CD14-positive monocyte (primary cell): Measurements from ENCODE around the gene PPP1R3G. TPM values are rescaled to one million over a fixed set of nuclear protein-coding genes. Genes with fewer than 3 reads are reported as not detected.

ENCODE experiments used
- DNase-seq, 3 donors: peaks; one replicate each; pipeline ENCODE4 v3.0.0-alpha.2; 2011 to 2022
- H2AFZ ChIP-seq: 2 replicates; pipeline ENCODE4 v1.6.0; 2012; ENCODE audit warnings: mild to moderate bottlenecking, low read depth, low read length, inconsistent platforms; ENCODE audit not compliant: insufficient read depth, poor library complexity, severe bottlenecking
- H3K27ac ChIP-seq, 2 donors: 1 replicate in 1 of 2; 2 replicates in 1 of 2; pipeline ENCODE4 v1.5.1; 2012 to 2013; ENCODE audit warnings: low read length in 2 of 2, control low read depth in 1 of 2, inconsistent platforms in 1 of 2, low read depth in 1 of 2, mild to moderate bottlenecking in 1 of 2
- H3K27me3 ChIP-seq, 2 donors: one replicate each; pipeline versions ENCODE4 v1.6.0 to v1.6.1; 2011 to 2013; ENCODE audit warnings: low read length in 2 of 2; ENCODE audit not compliant: control insufficient read depth in 2 of 2, insufficient read depth in 2 of 2
- H3K36me3 ChIP-seq, 2 donors: replicated peaks in 1 of 2; 1 replicate in 1 of 2; 2 replicates in 1 of 2; pipeline versions ENCODE4 v1.5.1 to v1.6.1; 2012 to 2013; ENCODE audit warnings: low read length in 2 of 2, control low read depth in 1 of 2, inconsistent platforms in 1 of 2, mild to moderate bottlenecking in 1 of 2; ENCODE audit not compliant: insufficient read depth in 2 of 2, control insufficient read depth in 1 of 2
- H3K4me1 ChIP-seq, 2 donors: 1 replicate in 1 of 2; 2 replicates in 1 of 2; pipeline versions ENCODE4 v1.5.1 to v1.6.1; 2012 to 2013; ENCODE audit warnings: low read length in 2 of 2, control low read depth in 1 of 2, inconsistent platforms in 1 of 2, mild to moderate bottlenecking in 1 of 2, moderate library complexity in 1 of 2; ENCODE audit not compliant: insufficient read depth in 2 of 2, control insufficient read depth in 1 of 2
- H3K4me2 ChIP-seq: replicated peaks from 2 replicates; pipeline ENCODE3; 2012; ENCODE audit warnings: low read length, moderate library complexity, mild to moderate bottlenecking; ENCODE audit not compliant: poor library complexity, severe bottlenecking; ENCODE audit errors: extremely low read depth
- H3K4me3 ChIP-seq, 3 experiments: fragments of 200-600 bp in 1 of 3; sonication (generic) in 1 of 3; replicated peaks in 1 of 3; 1 replicate in 2 of 3; 2 replicates in 1 of 3; pipeline ENCODE4 v1.5.1; 2011 to 2013; ENCODE audit warnings: low read length in 3 of 3, mild to moderate bottlenecking in 3 of 3, control low read depth in 2 of 3, low read depth in 2 of 3, inconsistent platforms in 1 of 3, moderate library complexity in 1 of 3
- H3K79me2 ChIP-seq: 2 replicates; pipeline ENCODE4 v1.6.0; 2012; ENCODE audit warnings: mild to moderate bottlenecking, control low read depth, inconsistent platforms, low read length, moderate library complexity; ENCODE audit not compliant: insufficient read depth
- H3K9ac ChIP-seq: 2 replicates; pipeline ENCODE4 v1.6.0; 2017; ENCODE audit warnings: low read length, mild to moderate bottlenecking; ENCODE audit not compliant: insufficient read depth, poor library complexity, severe bottlenecking
- H3K9me3 ChIP-seq, 2 donors: replicated peaks in 1 of 2; 1 replicate in 1 of 2; 2 replicates in 1 of 2; pipeline versions ENCODE4 v1.5.1 to v1.6.1; 2012 to 2013; ENCODE audit warnings: low read length in 2 of 2, control low read depth in 1 of 2; ENCODE audit not compliant: control insufficient read depth in 1 of 2, insufficient read depth in 1 of 2
- H4K20me1 ChIP-seq: 2 replicates; pipeline ENCODE4 v1.6.0; 2012; ENCODE audit warnings: mild to moderate bottlenecking, low read length, control low read depth, moderate library complexity; ENCODE audit not compliant: insufficient read depth
- H3K27ac Mint-ChIP-seq, 7 donors: one replicate each; pipeline ENCODE4 v1.8.0; 2020; ENCODE audit warnings: mild to moderate bottlenecking in 7 of 7, mixed read lengths in 7 of 7, moderate library complexity in 6 of 7, inconsistent platforms in 2 of 7
- H3K27me3 Mint-ChIP-seq, 3 donors: one replicate each; pipeline ENCODE4 v1.8.0; 2021 to 2022; ENCODE audit warnings: low read depth in 3 of 3, mild to moderate bottlenecking in 3 of 3, mixed read lengths in 3 of 3, moderate library complexity in 3 of 3, inconsistent platforms in 1 of 3
- H3K36me3 Mint-ChIP-seq, 2 donors: one replicate each; pipeline ENCODE4 v1.8.0; 2020; ENCODE audit warnings: mixed read lengths in 2 of 2, inconsistent platforms in 1 of 2, mild to moderate bottlenecking in 1 of 2
- H3K4me1 Mint-ChIP-seq: one replicate; pipeline ENCODE4 v1.8.0; 2020; ENCODE audit warnings: mild to moderate bottlenecking, mixed read lengths
- H3K4me3 Mint-ChIP-seq, 2 donors: one replicate each; pipeline ENCODE4 v1.8.0; 2020; ENCODE audit warnings: mild to moderate bottlenecking in 2 of 2, mixed read lengths in 2 of 2, moderate library complexity in 1 of 2
- H3K9me3 Mint-ChIP-seq, 7 donors: one replicate each; pipeline ENCODE4 v1.8.0; 2020 to 2022; ENCODE audit warnings: mixed read lengths in 7 of 7, mild to moderate bottlenecking in 6 of 7, moderate library complexity in 6 of 7, inconsistent platforms in 2 of 7
- CTCF ChIP-seq: fragments of 200-600 bp; IDR thresholded peaks from one replicate; pipeline ENCODE4 v1.8.0; 2022; ENCODE audit warnings: antibody characterized with exemption, mild to moderate bottlenecking
- WGBS: methylation state at CpG from one replicate; pipeline ENCODE4 v1.1.5; 2013; ENCODE audit warnings: missing lambda C conversion rate; ENCODE audit not compliant: insufficient coverage; 5-methylcytosine and 5-hydroxymethylcytosine counted together
- intact Hi-C, 2 donors: fragments of 100-400 bp; cut with micrococcal nuclease; formaldehyde crosslinking; loops; one replicate each; pipeline versions ENCODE4 v1.15.0 to v1.15.1; 2023
- polyA plus RNA-seq, 3 donors: library from polyadenylated mRNA; depleted of rRNA in 1 of 3; unstranded in 2 of 3; stranded (reverse) in 1 of 3; fragments of 300-500 nt in 2 of 3; fragments of >200 nt in 1 of 3; fragmentation: Illumina TruSeq in 2 of 3; gene quantifications; 1 replicate in 2 of 3; 2 replicates in 1 of 3; pipeline ENCODE4 v1.2.3, GENCODE V29; 2012 to 2021

Gene PPP1R3G
- polyA plus RNA-seq, 3 donors: 0.13 to 0.15 (median 0.13) TPM

- H3K36me3 Mint-ChIP-seq: peaks cover 0 to 4% of the 10 kb centered on the region in 2 donors
These were observed 23.5 kb downstream of the PPP1R3G start for GRCh38 chr6:5108536-5109150.

GRCh38 chr6:5109436-5109835 lies 24.3 kb downstream of the PPP1R3G start:
- 96% methylated on average over 8 of the region's 10 CpGs for WGBS
- TF ChIP-seq CTCF: no peak
- Histone ChIP-seq H3K9me3 (no peaks in the 10 kb centered on the region), H3K4me3 (no peak overlapping the region), H3K27ac (no peak overlapping the region), H2AFZ (no peak overlapping the region), H3K36me3 (no peaks in the 10 kb centered on the region), H4K20me1 (no peaks in the 10 kb centered on the region), H3K27me3 (no peaks in the 10 kb centered on the region), H3K4me1 (no peaks in the 10 kb centered on the region), H3K4me2 (no peak overlapping the region), H3K79me2 (no peaks in the 10 kb centered on the region), H3K9ac (no peak overlapping the region)
- Mint-ChIP-seq H3K27ac (no peak overlapping the region), H3K4me3 (no peak overlapping the region), H3K36me3 (peaks cover 0 to 4% of the 10 kb centered on the region in 2 donors), H3K4me1 (peaks cover 8% of the 10 kb centered on the region), H3K9me3 (no peaks in the 10 kb centered on the region), H3K27me3 (peaks cover 0 to 1% (median 0%) of the 10 kb centered on the region in 3 donors)
- no peak for DNase-seq
- intact Hi-C loops: no loop called here

More at GRCh38 chr6:5108536-5109150, 23.5 kb downstream of the PPP1R3G start:
- H3K4me1 ChIP-seq: no peaks in the 10 kb centered on the region
- H3K36me3 ChIP-seq: no peaks in the 10 kb centered on the region
- H3K4me2 ChIP-seq: no peak overlapping the region
- no peak for DNase-seq
- peaks cover 0 to 1% (median 0%) of the 10 kb centered on the region in 3 donors for H3K27me3 Mint-ChIP-seq
- WGBS: 100% methylated on average over 1 of the region's 6 CpGs
- TF ChIP-seq CTCF: no peak
- intact Hi-C loops: no loop called here
- H3K79me2 ChIP-seq: no peaks in the 10 kb centered on the region
- no peak overlapping the region for H3K27ac ChIP-seq
- no peaks in the 10 kb centered on the region for H4K20me1 ChIP-seq
- H3K4me3 Mint-ChIP-seq: no peak overlapping the region
- H3K9me3 ChIP-seq: no peaks in the 10 kb centered on the region
- H3K27ac Mint-ChIP-seq: no peak overlapping the region
- H3K27me3 ChIP-seq: no peaks in the 10 kb centered on the region
- H2AFZ ChIP-seq: no peak overlapping the region
- H3K9ac ChIP-seq: no peak overlapping the region
- no peak overlapping the region for H3K4me3 ChIP-seq
- H3K4me1 Mint-ChIP-seq: peaks cover 9% of the 10 kb centered on the region
- no peaks in the 10 kb centered on the region for H3K9me3 Mint-ChIP-seq
